ENCODE results near the gene SKAP2. TPM values are rescaled to one million over a fixed set of nuclear protein-coding genes. Genes with fewer than 3 reads are reported as not detected.

The SKAP2 gene
- total RNA-seq, 1 experiment from 2014 or later: 3.2 TPM

GRCh38 chr7:26880852-26881251 lies 16.5 kb upstream of the SKAP2 start:
- WGBS (ENCODE audit: extremely low coverage, insufficient read length, low lambda C conversion rate): no CpG with 5 or more reads among the region's 2 CpGs

More at GRCh38 chr7:26880852-26881251, 16.5 kb upstream of the SKAP2 start:
- H2BK15ac ChIP-seq (ENCODE audit: low read depth, low read length): no peak overlapping the region
- no peak overlapping the region for H3K9ac ChIP-seq (ENCODE audit: extremely low read depth, insufficient read length, low read length)
- no peak overlapping the region for H3K4ac ChIP-seq (ENCODE audit: low read depth, low read length)
- H3K18ac ChIP-seq (ENCODE audit: insufficient read length, low read depth, low read length): no peak overlapping the region
- H3K56ac ChIP-seq (ENCODE audit: insufficient read length, low read depth, low read length): no peak overlapping the region
- Mint-ChIP-seq H3K9me3 (peaks cover 0 to 6% of the 10 kb centered on the region in 2 experiments; a peak in 4 of 5 replicates), H3K27ac (no peak overlapping the region), H3K4me3 (no peak overlapping the region), H3K4me1 (no peaks in the 10 kb centered on the region), H3K27me3 (ENCODE audit: low read depth) (peaks cover 3% of the 10 kb centered on the region; the same call in 1 of the 2 replicates), H3K36me3 (ENCODE audit: insufficient read depth in 1 of 3, low read depth in 3 of 3) (peaks cover 0 to 4% (median 0%) of the 10 kb centered on the region in 3 experiments; a peak in 1 of 7 replicates)
- H3K4me1 ChIP-seq (ENCODE audit: insufficient read depth, low read length): no peaks in the 10 kb centered on the region
- no peak overlapping the region for H2AFZ ChIP-seq (ENCODE audit: low read length)
- no peaks in the 10 kb centered on the region for H3K27me3 ChIP-seq (ENCODE audit: insufficient read depth, low read length)
- H4K8ac ChIP-seq (replicated peaks; ENCODE audit: insufficient read length, low read depth, low read length): no peak overlapping the region
- H3K79me1 ChIP-seq (ENCODE audit: insufficient read depth, low read depth, low read length, poor library complexity, severe bottlenecking): no peaks in the 10 kb centered on the region
- H3K23me2 ChIP-seq (ENCODE audit: insufficient read length, low read depth, low read length, poor library complexity, severe bottlenecking): no peaks in the 10 kb centered on the region
- H4K91ac ChIP-seq (ENCODE audit: insufficient read length, low read depth, low read length): no peak overlapping the region
- H3K14ac ChIP-seq (ENCODE audit: insufficient read depth, low read length): no peak overlapping the region
- no peak for TF ChIP-seq CTCF (conservative IDR thresholded peaks at IDR 0.05)
- H3T11ph ChIP-seq (ENCODE audit: low read length): no peak overlapping the region
- no peak overlapping the region for H3K4me2 ChIP-seq (ENCODE audit: insufficient read depth, insufficient read length, low read length)
- no peak overlapping the region for H2BK12ac ChIP-seq (ENCODE audit: insufficient read length, low read depth, low read length)
- H2AK5ac ChIP-seq (ENCODE audit: insufficient read length, low read length): no peak overlapping the region
- H3K79me2 ChIP-seq (ENCODE audit: insufficient read depth, low read length): no peaks in the 10 kb centered on the region
- H3K9me3 ChIP-seq (ENCODE audit: control insufficient read depth, low read depth, low read length): no peaks in the 10 kb centered on the region
- no peak overlapping the region for H2BK20ac ChIP-seq (ENCODE audit: low read depth, low read length, poor library complexity, severe bottlenecking)
- no peak overlapping the region for H3K27ac ChIP-seq (ENCODE audit: insufficient read length, low read depth, low read length)
- H2BK120ac ChIP-seq (ENCODE audit: low read depth, low read length, poor library complexity, severe bottlenecking): no peak overlapping the region
- H2BK5ac ChIP-seq (ENCODE audit: insufficient read length, low read length): no peak overlapping the region
- no peak overlapping the region for H3K23ac ChIP-seq (ENCODE audit: insufficient read length, low read depth, low read length)
- no peak overlapping the region for H4K5ac ChIP-seq (ENCODE audit: insufficient read length, low read depth, low read length)
- H4K20me1 ChIP-seq (ENCODE audit: control insufficient read depth, insufficient read depth, insufficient read length): no peaks in the 10 kb centered on the region
- no peak for DNase-seq

Data from H9 (cell line).